Measurements from ENCODE around the gene PCSK9. TPM values are rescaled to one million over a fixed set of nuclear protein-coding genes. Genes with fewer than 3 reads are reported as not detected.

PCSK9 gene
- total RNA-seq, result 23.6 and 30.1 TPM in 2 replicates

GRCh38 chr1:55039342-55040082 is at the start of gene PCSK9:
Gene PCSK9, plus strand, starts transcription at chr1:55039548. Its CDS starts 290 bp downstream, at chr1:55039838.

DNA sequence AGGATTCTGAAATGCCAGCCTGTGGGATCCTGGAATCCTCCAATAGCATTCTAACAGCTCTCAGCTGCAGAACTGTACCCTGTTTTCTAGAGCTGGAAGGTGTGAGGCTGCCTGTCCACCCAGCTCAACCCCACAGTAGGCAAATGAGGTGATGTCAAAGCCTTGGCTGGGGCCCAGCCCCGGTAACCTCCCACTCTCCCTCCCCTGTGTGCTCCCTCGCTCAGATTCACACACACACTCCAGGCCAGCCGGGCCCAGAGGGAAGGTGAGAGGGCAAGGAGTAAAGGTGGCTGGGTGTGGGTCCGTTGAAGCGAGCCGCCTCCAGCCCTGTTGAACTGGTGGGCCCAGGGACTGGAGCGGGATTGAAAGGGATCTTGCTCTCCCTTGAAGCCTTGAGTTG is 40.7 kb upstream of the PCSK9 start, which contains the start of gene BSND:
Gene BSND, plus strand, starts transcription at position 257 of the 400 bp plus-strand sequence. CDS start 254 bp downstream, outside the sequence.

Other genes starting within 250 kb of the PCSK9 start
- not detected in 2 replicates for gene TTC22, start 238.2 kb upstream of the PCSK9 start, total RNA-seq
- gene DHCR24, start 152.4 kb upstream of the PCSK9 start, total RNA-seq, result 367 and 384 TPM in 2 replicates
- not detected in 2 replicates for gene TMEM61, start 58.9 kb upstream of the PCSK9 start, total RNA-seq
- gene BSND, start 40.6 kb upstream of the PCSK9 start, total RNA-seq, result not detected in 2 replicates
- gene USP24, start 175.8 kb downstream of the PCSK9 start, total RNA-seq, result 13.8 and 26.9 TPM in 2 replicates

Data from myometrial cell (primary cell).